Endothelial cell (in vitro differentiated cells): Measurements from ENCODE around the gene ARHGEF19. TPM values are rescaled to one million over a fixed set of nuclear protein-coding genes. Genes with fewer than 3 reads are reported as not detected.
A peak's percentile ranks its signal among the peaks of the same experiment; 100 is the strongest.

ENCODE experiments used
- DNase-seq: peaks from one replicate; pipeline ENCODE4 v3.0.0; 2021; ENCODE audit warnings: low spot score
- H3K27ac Mint-ChIP-seq: one replicate; pipeline ENCODE4 v1.8.0; 2021; ENCODE audit warnings: mixed read lengths, inconsistent platforms; ENCODE audit not compliant: unreplicated experiment
- H3K27me3 Mint-ChIP-seq: one replicate; pipeline ENCODE4 v1.8.0; 2021; ENCODE audit warnings: mild to moderate bottlenecking, moderate library complexity, mixed read lengths, inconsistent platforms; ENCODE audit not compliant: unreplicated experiment
- H3K36me3 Mint-ChIP-seq: one replicate; pipeline ENCODE4 v1.8.0; 2021; ENCODE audit warnings: mild to moderate bottlenecking, low read depth, mixed read lengths, inconsistent platforms; ENCODE audit not compliant: unreplicated experiment
- H3K4me1 Mint-ChIP-seq: one replicate; pipeline ENCODE4 v1.8.0; 2021; ENCODE audit warnings: mild to moderate bottlenecking, mixed read lengths, inconsistent platforms; ENCODE audit not compliant: unreplicated experiment
- H3K4me3 Mint-ChIP-seq: one replicate; pipeline ENCODE4 v1.8.0; 2021; ENCODE audit warnings: mild to moderate bottlenecking, mixed read lengths, inconsistent platforms; ENCODE audit not compliant: unreplicated experiment
- H3K9me3 Mint-ChIP-seq: one replicate; pipeline ENCODE4 v1.8.0; 2021; ENCODE audit warnings: mixed read lengths, inconsistent platforms; ENCODE audit not compliant: unreplicated experiment
- total RNA-seq: library from RNA; stranded (reverse); fragmentation: NEBNext Ultra II Directional; extraction: Animal tissue kit (Norgen Biotek cat#: 25700); gene quantifications from one replicate; pipeline ENCODE4 v1.2.1, GENCODE V29; 2021; ENCODE audit not compliant: unreplicated experiment
- TF ChIP-seq, protein P1 (sequence below): fragments of 200-600 bp; sonication (generic); IDR thresholded peaks from one replicate; pipeline ENCODE4 v1.5.0; 2021; ENCODE audit warnings: antibody characterized with exemption; ENCODE audit not compliant: unreplicated experiment

Gene ARHGEF19
- total RNA-seq, 1 donor from 2014 or later, result 14.0 TPM

DNA sequence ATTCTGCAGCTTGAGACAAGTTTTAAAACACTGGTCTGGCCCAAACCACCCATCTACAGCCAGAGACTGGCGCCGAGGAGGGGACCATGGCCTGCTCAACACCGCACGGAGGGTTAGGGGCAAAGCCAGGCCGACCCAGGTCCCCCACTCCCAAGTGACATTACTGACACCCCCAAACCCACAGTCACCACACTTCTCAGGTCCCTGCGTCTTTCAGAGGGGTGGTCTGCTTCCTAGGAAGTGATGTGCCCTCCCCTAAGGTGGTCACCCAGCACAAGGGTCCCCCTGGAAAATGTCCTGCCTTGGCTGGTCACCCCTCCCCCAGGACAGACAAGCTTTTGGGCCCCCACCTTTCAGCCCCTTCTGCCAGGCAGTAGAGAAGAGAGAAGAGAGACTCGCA lies 35.8 kb downstream of the ARHGEF19 start:
- DNase-seq, result no peak
- Mint-ChIP-seq H3K36me3 (no peaks in the 10 kb centered on the region), H3K4me1 (peaks cover 28% of the 10 kb centered on the region), H3K27ac (no peak overlapping the region), H3K9me3 (no peaks in the 10 kb centered on the region), H3K4me3 (no peak overlapping the region), H3K27me3 (peaks cover 20% of the 10 kb centered on the region)
- TF ChIP-seq, protein P1, sequence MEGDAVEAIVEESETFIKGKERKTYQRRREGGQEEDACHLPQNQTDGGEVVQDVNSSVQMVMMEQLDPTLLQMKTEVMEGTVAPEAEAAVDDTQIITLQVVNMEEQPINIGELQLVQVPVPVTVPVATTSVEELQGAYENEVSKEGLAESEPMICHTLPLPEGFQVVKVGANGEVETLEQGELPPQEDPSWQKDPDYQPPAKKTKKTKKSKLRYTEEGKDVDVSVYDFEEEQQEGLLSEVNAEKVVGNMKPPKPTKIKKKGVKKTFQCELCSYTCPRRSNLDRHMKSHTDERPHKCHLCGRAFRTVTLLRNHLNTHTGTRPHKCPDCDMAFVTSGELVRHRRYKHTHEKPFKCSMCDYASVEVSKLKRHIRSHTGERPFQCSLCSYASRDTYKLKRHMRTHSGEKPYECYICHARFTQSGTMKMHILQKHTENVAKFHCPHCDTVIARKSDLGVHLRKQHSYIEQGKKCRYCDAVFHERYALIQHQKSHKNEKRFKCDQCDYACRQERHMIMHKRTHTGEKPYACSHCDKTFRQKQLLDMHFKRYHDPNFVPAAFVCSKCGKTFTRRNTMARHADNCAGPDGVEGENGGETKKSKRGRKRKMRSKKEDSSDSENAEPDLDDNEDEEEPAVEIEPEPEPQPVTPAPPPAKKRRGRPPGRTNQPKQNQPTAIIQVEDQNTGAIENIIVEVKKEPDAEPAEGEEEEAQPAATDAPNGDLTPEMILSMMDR, result no peak

DNA sequence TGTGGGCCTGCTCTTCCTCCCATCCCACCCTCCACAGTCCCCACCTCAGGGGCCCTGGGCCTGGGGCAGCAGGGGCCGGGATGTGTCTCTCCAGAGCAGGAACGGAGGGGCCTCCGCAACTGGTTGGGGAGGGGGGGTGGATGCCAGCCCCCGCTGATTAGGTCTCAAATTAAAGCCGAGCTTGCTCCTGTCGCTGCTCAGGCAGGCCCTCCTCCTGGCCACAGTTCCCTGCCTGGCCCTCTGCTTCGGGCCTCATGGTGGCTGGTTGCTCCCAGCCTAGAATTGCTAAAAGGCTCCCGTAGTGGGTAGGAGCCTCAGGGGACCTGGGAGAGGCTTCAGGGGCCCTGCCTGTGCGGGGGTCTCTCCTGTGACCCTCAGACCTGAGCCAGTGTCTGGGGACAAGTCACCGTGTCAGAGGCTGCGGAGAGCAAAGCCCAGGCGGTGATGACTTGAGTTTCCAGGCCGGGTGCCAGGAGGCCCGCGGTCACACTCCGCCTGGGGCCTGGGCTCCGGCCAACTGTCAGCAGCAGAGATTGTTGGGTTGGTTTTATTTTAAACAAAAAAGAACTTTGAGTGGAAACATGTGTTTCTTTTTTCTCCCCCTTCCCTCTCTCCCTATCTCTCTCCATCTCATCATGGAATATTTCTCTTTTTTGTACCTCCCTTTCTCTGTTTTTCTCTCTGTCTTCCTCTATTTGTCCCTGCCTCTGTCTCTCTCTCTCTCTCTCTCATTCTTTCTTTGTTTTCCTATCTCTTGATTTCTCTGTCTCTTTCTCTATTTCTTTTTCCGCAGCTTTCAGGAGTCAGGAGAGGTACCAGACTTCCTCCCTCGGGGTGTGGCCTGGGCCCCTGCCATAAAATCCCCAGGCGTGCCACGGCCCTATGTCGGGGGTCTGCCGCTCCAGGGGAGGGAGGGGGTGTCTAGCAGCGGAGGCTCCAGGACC lies 36.6 kb downstream of the ARHGEF19 start:
- Mint-ChIP-seq H3K27ac (peak overlapping the region; percentile 22), H3K4me1 (peaks cover 24% of the 10 kb centered on the region)

DNA sequence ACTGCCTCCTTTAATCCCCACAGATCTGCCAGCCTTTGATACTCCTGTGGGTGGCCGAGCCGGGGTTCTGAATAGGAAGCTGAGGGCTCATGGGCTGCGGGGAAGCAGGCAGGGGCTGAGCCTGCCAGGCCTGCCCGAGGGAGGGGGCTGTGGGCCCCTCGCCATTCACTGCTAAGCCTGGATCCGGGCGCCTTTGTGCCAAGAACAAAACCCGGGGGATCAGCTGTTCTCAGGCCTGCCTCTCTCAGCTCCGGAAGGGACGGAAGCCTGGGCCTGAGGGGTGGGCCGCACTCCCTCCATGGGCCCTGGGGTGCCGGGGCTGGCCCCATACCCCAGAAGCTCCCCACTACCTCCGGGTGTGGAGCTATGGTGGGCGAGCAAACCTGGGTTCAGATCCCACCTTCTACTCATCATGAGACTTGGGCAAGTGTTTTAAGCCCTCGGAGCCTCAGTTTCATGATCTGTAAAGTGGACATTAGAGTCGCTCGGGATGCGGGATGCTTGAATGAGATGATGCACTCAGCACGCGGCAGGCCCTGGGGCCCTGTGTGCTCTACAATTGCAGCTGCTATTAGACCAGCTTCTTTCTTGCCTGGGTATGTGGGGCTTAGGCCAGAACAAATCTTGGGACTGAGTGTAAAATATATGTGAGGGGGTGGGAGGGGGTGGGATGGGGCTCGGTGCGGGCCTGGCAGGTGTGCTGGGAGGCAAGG lies 37.4 kb downstream of the ARHGEF19 start:
- Mint-ChIP-seq H3K36me3 (no peaks in the 10 kb centered on the region), H3K4me1 (peaks cover 24% of the 10 kb centered on the region)

More for the DNA sequence above, 36.6 kb downstream of the ARHGEF19 start:
- DNase-seq, result no peak
- Mint-ChIP-seq H3K36me3 (no peaks in the 10 kb centered on the region), H3K9me3 (no peaks in the 10 kb centered on the region), H3K27me3 (peaks cover 20% of the 10 kb centered on the region), H3K4me3 (no peak overlapping the region)
- TF ChIP-seq, protein P1, result no peak

DNA sequence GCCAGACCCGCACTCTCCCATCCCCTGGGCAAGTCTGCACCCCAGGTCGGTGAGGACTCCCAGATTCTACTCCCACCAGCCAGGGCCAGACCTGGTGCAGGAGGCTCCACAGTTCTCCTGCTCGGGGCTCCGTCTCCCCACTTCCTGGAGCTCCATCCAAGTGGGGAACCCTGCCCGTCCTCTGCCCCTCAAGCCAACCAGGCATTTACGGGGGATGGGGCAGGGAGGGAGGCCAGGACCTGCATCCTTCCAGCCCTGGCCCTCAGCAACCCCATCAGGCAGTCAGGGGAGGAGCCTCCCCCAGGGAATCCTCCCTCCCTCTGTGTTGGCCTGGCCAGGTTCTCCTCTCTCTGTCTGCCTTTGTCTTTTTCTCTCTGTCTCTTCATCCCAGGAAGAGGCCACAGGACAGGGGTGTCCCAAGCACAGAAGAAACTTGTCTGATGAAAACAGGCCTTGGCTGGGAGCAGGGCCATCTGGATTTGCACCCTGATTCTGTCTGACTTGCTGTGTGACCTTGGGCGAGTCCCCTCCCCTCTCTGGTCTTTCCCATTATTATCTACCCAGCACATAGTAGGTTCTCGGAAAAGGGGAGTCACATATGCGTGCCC lies 38.1 kb downstream of the ARHGEF19 start:
- Mint-ChIP-seq H3K27me3 (peaks cover 20% of the 10 kb centered on the region), H3K4me1 (peaks cover 24% of the 10 kb centered on the region), H3K9me3 (no peaks in the 10 kb centered on the region), H3K27ac (no peak overlapping the region), H3K36me3 (no peaks in the 10 kb centered on the region), H3K4me3 (no peak overlapping the region)
- no peak for DNase-seq
- TF ChIP-seq, protein P1, result no peak

More for the DNA sequence above, 37.4 kb downstream of the ARHGEF19 start:
- Mint-ChIP-seq H3K27ac (no peak overlapping the region), H3K27me3 (peaks cover 20% of the 10 kb centered on the region), H3K9me3 (no peaks in the 10 kb centered on the region), H3K4me3 (no peak overlapping the region)
- DNase-seq, result no peak
- TF ChIP-seq, protein P1, result no peak
